HS-5 (cell line): ENCODE measurements around the gene MTHFR.

Experiments used
- DNase-seq: peaks from one replicate; pipeline ENCODE4 v3.0.0-alpha.2; 2012; ENCODE audit warnings: low read depth

MTHFR gene

DNA sequence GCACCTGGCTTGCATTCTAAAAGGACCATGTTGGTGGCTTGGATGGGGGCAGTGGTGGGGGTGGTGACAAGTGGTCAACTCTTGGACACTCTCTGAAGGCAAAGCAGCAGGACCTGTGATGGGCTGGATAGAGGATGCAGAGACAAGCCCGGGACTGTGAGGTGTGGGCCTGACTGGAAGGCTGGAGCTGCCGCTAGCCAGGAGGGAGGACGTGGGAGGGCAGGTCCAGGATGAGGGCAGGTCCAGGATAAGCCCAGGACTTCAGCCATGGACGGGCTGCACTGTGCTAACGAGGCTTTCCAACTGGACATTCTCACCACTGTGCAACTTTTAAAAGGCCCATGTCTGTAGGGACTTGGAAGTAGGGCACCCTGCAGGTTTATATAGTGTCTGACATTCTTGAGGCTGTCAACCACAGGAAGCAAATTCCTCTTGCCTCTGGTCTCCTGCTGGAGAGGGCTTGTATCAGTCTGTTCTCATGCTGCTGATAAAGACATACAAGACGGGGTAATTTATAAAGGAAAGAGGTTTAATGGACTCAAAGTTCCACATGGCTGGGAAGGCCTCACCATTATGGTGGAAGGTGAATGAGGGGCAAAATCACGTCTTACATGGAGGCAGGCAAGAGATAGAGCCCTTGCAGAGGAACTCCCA, 52.1 kb downstream of the MTHFR start:
- DNase-seq, result no peak

- DNase-seq, result no peak
Measured at GRCh38 chr1:11752359-11753088, 53.2 kb downstream of the MTHFR start.

DNA sequence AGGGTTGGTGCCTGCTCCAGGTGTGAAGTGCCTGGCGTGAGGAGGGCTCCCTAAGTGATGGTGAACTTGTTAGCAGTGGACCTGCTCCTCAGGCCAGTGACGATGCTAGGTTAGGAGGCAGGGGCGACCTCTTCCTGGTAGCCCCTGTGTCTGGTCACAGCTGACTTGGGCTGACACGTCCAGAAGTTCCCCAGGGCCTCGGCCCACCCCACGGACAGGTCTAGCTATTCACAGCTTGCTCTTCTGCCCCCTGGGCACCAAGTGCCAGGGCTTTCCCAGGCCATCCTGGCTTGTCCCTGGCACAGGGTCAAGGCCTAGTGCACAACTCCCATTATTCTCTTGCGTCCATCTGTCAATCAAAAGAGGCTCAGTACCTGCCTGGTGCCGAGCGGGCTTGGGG, 54.7 kb downstream of the MTHFR start:
- DNase-seq, result no peak

GRCh38 chr1:11749996-11750395, 55.8 kb downstream of the MTHFR start:
- DNase-seq, result no peak

DNA sequence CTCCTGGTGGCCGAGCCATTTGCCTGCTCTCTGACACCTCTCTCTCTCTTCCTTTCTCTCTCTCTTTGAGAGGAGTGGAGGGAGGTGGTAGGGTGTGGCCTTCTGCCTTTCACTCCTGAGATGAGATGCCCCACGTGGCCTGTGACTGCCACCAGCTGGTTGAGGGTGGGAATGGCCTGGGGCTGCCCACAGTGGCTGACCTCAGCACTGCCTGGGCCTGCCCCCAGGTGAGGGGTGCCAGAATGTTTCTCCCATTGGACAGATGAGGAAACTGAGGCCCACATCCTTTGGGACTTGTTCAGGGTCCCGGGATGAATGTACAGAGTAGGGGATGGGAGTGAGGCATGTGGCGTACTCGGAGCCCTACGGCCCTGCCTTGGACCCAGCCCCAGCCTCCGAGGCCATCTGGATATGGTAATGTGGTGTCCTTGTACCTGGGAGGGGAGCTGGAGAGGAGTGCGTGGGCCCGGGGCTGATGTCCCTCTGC, 56.5 kb downstream of the MTHFR start:
- DNase-seq, result no peak

DNA sequence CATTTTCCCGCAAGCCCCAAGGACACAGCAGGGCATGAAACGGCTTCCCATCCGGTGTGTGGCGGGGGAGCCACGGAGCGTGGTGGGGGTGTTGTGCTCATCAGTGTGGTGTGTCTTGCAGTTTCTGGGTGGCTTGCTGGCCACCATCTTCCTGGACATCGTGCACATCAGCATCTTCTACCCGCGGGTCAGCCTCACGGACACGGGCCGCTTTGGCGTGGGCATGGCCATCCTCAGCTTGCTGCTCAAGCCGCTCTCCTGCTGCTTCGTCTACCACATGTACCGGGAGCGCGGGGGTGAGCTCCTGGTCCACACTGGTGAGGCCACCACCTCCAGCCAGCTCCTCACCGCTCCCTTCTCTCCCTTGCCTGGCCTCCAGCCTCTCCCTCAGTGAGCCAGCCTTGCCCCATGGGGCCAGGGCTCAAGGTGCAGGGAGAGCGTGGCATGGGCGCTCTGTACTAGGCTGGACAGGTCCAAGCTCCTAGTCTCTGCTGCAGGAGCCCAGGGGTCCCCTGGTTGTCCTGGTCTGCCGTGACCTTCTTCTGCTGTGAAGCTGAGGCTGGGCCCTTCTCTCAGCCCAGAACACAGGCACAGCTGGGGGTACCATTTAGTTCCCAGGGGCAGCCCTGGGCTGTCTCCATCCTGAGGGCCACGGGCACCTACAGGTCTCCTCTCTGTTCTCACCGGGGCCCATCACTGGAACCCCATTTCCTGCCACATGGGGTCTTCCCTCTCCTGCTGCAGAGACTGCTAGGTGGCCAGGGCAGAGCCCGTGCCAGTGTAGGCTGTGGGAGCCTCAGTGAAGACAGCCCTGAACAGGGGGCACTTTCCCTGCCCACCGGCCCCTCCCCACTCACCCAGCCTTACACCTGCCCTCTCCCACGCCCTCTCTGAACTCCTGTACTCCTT, 57.2 kb downstream of the MTHFR start:
- no peak for DNase-seq

DNA sequence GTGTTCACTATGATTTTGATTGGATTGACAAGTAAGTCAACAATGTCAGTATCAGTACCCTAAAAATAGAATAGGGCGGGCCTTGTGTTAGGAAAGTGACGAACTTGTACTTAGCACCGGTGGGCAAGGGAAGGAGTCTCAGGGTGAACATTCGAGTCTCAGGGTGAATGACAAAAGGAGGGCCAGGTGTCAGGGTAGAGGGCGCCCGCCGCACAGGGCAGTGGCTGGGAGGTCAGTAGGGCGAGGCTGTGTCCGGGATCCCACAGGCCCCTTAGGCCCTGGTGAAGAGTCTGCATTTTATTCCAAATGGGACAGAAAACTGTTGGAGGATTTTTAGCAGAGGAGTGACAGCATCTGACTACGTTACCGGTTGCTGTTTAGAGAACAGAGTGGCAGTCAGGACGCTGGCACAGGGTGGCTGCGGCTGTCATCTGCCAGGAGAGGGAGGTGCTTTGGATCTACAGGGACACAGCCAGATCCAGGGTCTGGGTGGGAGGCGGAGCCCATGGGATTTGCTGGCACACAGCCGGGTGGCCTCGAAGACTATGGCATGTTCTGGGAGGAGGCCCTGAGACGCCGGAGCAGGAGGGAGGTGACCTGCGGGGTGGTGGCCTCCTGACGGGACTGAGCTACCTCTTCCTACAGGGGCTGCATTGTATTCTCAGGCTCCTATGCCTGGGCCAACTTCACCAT, 58.8 kb downstream of the MTHFR start:
- no peak for DNase-seq

GRCh38 chr1:11746092-11746491, 59.7 kb downstream of the MTHFR start:
- no peak for DNase-seq

DNA sequence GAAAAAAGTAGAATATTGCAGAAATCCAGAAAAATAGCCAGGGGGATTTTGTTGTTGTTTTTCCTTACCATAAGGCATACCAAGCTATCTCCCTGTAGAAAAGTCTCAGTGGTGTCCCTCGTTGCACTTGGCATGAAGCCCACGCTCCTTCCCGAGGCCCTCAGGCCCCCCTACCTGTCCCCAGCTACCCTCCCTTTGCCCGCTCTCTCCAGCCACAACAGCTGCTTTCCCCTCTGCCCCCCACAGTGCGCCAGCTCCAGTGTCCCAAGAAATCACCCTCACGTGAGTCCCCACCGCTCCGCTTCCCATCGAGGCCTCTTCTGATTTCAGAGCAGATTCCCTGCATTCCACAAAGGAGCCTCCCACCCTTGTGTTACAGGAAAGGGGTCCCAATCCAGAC, 61.5 kb downstream of the MTHFR start:
- no peak for DNase-seq

- DNase-seq, result no peak
Measured at GRCh38 chr1:11741919-11742558, 63.7 kb downstream of the MTHFR start.

DNA sequence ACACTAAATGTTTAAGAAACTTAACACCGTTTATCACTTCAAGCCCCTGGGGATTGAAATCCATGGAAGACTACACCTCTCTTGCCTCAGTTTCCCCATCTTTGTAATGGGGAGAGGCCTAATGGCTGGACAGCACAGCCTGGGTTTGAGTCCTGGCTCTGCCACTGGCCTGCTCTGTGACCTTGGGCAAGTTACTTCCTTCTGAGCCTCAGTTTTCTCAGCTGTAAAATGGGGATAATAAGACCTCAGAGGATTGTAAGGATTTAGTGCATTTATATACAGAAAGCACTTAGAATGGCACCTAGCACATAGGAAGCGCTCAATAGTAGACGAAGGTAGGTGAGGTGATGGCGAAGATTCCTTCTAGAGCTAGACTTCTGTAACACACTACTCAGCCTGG, 64.3 kb downstream of the MTHFR start:
- no peak for DNase-seq

DNA sequence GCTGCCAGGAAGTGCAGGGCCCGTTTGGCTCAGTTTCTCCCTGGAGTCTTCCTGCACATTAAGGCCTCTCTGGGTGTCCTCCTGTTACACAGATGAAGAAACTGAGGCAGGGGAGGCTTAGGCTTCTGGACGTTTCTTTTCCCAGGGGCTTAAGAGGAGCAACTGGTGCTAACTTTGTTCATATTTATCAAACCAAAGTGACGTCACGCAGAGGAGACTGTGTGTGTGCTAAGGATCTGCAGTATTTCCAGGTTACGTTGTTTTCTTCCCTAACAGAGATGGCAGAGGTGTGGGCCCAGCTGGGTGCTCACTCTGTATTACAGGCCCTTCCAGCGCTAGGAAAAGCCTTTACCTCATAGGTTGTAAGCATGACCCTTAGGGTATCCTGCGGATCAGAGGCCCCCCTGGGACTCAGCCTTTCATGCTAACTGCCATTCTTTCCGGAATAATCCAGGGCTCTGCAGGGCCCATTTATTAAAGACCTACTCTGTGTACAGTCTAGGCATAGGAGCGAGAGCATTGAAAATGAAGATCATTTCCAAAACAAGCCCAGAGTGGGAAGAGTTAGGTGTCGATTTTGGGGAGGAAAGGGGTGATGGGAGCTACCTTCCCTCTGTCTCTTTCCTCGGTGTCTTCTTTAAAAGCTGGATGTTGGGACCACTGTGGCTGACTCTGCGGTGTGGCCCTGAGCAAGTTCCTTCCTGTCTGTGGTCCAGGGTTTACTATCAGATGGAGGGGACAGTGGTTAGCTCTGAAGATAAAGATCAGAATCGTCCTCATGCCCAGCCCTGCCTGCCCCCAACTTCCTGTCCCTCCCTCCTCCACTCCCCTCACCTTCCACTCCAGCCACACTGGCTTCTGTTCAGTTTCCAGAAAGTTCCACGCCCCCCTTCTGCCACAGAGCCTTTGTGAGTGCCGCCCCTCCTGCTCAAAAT, 65.2 kb downstream of the MTHFR start:
- no peak for DNase-seq

- DNase-seq, result no peak
Measured at GRCh38 chr1:11738783-11739182, 67.0 kb downstream of the MTHFR start.

DNA sequence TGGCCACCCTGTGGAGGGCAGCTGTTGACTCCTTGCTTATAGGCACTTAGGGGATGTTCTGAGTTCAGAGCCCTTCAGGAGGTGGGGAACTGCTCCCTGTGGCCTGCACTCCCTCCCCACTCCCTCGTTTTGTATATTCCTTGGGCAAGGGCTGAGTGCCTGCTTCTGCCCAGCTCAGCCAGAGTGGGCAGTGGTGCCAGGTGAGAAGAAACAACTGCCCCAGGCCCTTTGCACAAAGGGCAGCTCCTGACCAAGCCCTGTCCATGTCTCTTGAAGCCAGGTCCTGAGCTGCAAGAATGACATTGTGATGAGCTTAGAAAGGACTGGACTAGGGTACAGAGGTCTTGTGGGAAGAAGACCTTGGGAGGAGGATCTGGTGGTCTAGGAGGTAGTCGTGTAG, 67.7 kb downstream of the MTHFR start:
- no peak for DNase-seq

- peak; percentile 83 for DNase-seq
Measured at GRCh38 chr1:11736746-11737639, 68.8 kb downstream of the MTHFR start.

- peak; percentile 63 for DNase-seq
Measured at GRCh38 chr1:11735854-11736745, 69.7 kb downstream of the MTHFR start, which contains the start of gene AGTRAP. Gene AGTRAP, plus strand, starts transcription at chr1:11736136. Its CDS starts 73 bp downstream, at chr1:11736209.
